Measurements from ENCODE around the gene SOX8. TPM values are rescaled to one million over a fixed set of nuclear protein-coding genes. Genes with fewer than 3 reads are reported as not detected.

Gene SOX8
- total and polyA plus RNA-seq, 2 donors (not counting 1 experiment from before 2014, with no cell fraction given) = 0.03 TPM; not detected in 1

DNA sequence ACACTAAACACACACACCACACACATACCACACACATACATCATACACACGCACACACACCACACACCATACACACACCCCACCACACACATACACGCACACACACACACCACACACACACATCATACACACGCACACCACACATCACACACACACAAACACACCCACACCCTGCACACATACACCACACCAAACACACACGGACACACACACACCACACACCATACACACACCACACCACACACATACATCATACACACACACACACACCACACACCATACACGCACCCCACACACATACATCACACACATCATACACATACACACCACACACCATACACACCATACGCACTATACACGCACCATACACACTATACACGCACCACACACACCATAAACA is 3.7 kb upstream of the SOX8 start:
- no peak overlapping the region for H3K27ac ChIP-seq (ENCODE audit: insufficient read depth, low read length)
- no peak for DNase-seq (ENCODE audit: low read depth in 2 of 2)
- H3K27me3 ChIP-seq (ENCODE audit: control insufficient read depth, insufficient read depth, low read length) = peaks cover 30% of the 10 kb centered on the region
- H3K4me3 ChIP-seq (replicated peaks in 1 of 4; ENCODE audit: control extremely low read depth in 1 of 4, insufficient read depth in 1 of 4, low read depth in 3 of 4, low read length in 4 of 4) = no peak overlapping the region
- H3K9me3 ChIP-seq (ENCODE audit: control insufficient read depth, insufficient read depth, low read depth, low read length) = no peaks in the 10 kb centered on the region
- H3K79me2 ChIP-seq (ENCODE audit: control insufficient read depth, insufficient read depth, low read length) = no peaks in the 10 kb centered on the region
- H3K9ac ChIP-seq (ENCODE audit: insufficient read depth, low read length) = no peak overlapping the region
- H3K4me1 ChIP-seq (ENCODE audit: control insufficient read depth, extremely low read depth, insufficient read depth, low read length) = no peaks in the 10 kb centered on the region
- H2AFZ ChIP-seq (ENCODE audit: low read length) = no peak overlapping the region
- no peaks in the 10 kb centered on the region for H3K36me3 ChIP-seq (ENCODE audit: control insufficient read depth, insufficient read depth, low read length)
- H3K4me2 ChIP-seq (ENCODE audit: extremely low read depth, insufficient read depth, low read length) = no peak overlapping the region
- TF ChIP-seq, protein P1, sequence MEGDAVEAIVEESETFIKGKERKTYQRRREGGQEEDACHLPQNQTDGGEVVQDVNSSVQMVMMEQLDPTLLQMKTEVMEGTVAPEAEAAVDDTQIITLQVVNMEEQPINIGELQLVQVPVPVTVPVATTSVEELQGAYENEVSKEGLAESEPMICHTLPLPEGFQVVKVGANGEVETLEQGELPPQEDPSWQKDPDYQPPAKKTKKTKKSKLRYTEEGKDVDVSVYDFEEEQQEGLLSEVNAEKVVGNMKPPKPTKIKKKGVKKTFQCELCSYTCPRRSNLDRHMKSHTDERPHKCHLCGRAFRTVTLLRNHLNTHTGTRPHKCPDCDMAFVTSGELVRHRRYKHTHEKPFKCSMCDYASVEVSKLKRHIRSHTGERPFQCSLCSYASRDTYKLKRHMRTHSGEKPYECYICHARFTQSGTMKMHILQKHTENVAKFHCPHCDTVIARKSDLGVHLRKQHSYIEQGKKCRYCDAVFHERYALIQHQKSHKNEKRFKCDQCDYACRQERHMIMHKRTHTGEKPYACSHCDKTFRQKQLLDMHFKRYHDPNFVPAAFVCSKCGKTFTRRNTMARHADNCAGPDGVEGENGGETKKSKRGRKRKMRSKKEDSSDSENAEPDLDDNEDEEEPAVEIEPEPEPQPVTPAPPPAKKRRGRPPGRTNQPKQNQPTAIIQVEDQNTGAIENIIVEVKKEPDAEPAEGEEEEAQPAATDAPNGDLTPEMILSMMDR (conservative IDR thresholded peaks at IDR 0.05 in 1 of 2, IDR thresholded peaks at IDR 0.05 in 1 of 2; ENCODE audit: low read depth in 1 of 2, low read length in 2 of 2) = no peak
- no peak for TF ChIP-seq EZH2 (IDR thresholded peaks at IDR 0.05; ENCODE audit: low read length, missing control alignments)
- H4K20me1 ChIP-seq (ENCODE audit: control insufficient read depth, extremely low read depth, insufficient read depth, low read length) = no peaks in the 10 kb centered on the region

DNA sequence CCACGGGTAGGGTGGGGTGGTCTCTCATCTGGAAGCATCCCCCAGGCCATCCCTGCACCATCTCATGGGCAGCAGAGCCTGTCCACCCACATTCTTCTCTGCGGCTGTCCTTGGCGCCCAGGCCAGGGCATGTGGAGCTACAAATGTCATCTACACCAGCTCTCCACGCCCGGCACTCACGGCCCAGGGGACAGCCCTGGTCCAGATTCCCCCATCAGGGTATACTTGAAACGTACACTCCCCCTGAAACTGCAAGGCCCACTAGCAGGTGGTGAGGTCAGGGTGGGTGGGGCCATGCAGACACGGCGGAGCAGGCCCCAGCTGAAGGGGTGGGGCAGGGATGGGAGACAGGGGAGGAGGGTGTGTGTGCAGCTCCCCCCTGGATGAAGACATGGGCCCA is 3.2 kb upstream of the SOX8 start:
- peaks cover 35% of the 10 kb centered on the region for H3K27me3 ChIP-seq (ENCODE audit: control insufficient read depth, insufficient read depth, low read length)
- H3K4me3 ChIP-seq (replicated peaks in 1 of 4; ENCODE audit: control extremely low read depth in 1 of 4, insufficient read depth in 1 of 4, low read depth in 3 of 4, low read length in 4 of 4) = no peak overlapping the region
- no peak overlapping the region for H3K27ac ChIP-seq (ENCODE audit: insufficient read depth, low read length)
- TF ChIP-seq, protein P1 (conservative IDR thresholded peaks at IDR 0.05 in 1 of 2, IDR thresholded peaks at IDR 0.05 in 1 of 2; ENCODE audit: low read depth in 1 of 2, low read length in 2 of 2) = no peak
- TF ChIP-seq EZH2 (IDR thresholded peaks at IDR 0.05; ENCODE audit: low read length, missing control alignments) = no peak
- DNase-seq (ENCODE audit: low read depth in 2 of 2) = no peak
- H2AFZ ChIP-seq (ENCODE audit: low read length) = no peak overlapping the region
- H3K9ac ChIP-seq (ENCODE audit: insufficient read depth, low read length) = no peak overlapping the region
- H3K79me2 ChIP-seq (ENCODE audit: control insufficient read depth, insufficient read depth, low read length) = no peaks in the 10 kb centered on the region
- H3K9me3 ChIP-seq (ENCODE audit: control insufficient read depth, insufficient read depth, low read depth, low read length) = no peaks in the 10 kb centered on the region
- H3K4me1 ChIP-seq (ENCODE audit: control insufficient read depth, extremely low read depth, insufficient read depth, low read length) = no peaks in the 10 kb centered on the region
- no peak overlapping the region for H3K4me2 ChIP-seq (ENCODE audit: extremely low read depth, insufficient read depth, low read length)
- no peaks in the 10 kb centered on the region for H4K20me1 ChIP-seq (ENCODE audit: control insufficient read depth, extremely low read depth, insufficient read depth, low read length)
- H3K36me3 ChIP-seq (ENCODE audit: control insufficient read depth, insufficient read depth, low read length) = no peaks in the 10 kb centered on the region

DNA sequence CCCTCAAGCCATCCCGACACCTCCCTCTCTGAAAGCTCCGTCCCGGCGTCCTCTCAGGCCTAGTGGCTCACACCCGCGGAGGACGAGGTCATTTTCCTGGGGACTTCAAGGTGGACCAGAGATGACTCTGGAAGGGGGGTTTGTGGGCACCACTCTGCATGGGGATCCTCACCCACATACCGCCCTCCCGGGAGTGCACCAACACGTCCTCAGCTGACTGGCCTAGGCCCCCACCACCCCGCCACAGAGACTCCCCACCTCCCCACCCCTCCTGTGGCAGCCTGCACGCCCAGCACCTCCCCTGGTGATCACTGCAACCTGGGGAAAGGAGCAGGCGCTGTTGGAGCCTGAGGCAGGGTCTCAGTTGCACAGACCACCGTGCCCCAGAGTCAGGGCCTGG is 2.4 kb upstream of the SOX8 start:
- no peaks in the 10 kb centered on the region for H3K79me2 ChIP-seq (ENCODE audit: control insufficient read depth, insufficient read depth, low read length)
- no peaks in the 10 kb centered on the region for H3K36me3 ChIP-seq (ENCODE audit: control insufficient read depth, insufficient read depth, low read length)
- no peak for DNase-seq (ENCODE audit: low read depth in 2 of 2)
- H2AFZ ChIP-seq (ENCODE audit: low read length) = no peak overlapping the region
- no peak overlapping the region for H3K4me3 ChIP-seq (replicated peaks in 1 of 4; ENCODE audit: control extremely low read depth in 1 of 4, insufficient read depth in 1 of 4, low read depth in 3 of 4, low read length in 4 of 4)
- H3K9me3 ChIP-seq (ENCODE audit: control insufficient read depth, insufficient read depth, low read depth, low read length) = no peaks in the 10 kb centered on the region
- no peaks in the 10 kb centered on the region for H3K4me1 ChIP-seq (ENCODE audit: control insufficient read depth, extremely low read depth, insufficient read depth, low read length)
- no peak overlapping the region for H3K9ac ChIP-seq (ENCODE audit: insufficient read depth, low read length)
- H3K4me2 ChIP-seq (ENCODE audit: extremely low read depth, insufficient read depth, low read length) = no peak overlapping the region
- no peaks in the 10 kb centered on the region for H4K20me1 ChIP-seq (ENCODE audit: control insufficient read depth, extremely low read depth, insufficient read depth, low read length)
- no peak for TF ChIP-seq EZH2 (IDR thresholded peaks at IDR 0.05; ENCODE audit: low read length, missing control alignments)
- TF ChIP-seq, protein P1 (conservative IDR thresholded peaks at IDR 0.05 in 1 of 2, IDR thresholded peaks at IDR 0.05 in 1 of 2; ENCODE audit: low read depth in 1 of 2, low read length in 2 of 2) = no peak
- H3K27ac ChIP-seq (ENCODE audit: insufficient read depth, low read length) = no peak overlapping the region
- H3K27me3 ChIP-seq (ENCODE audit: control insufficient read depth, insufficient read depth, low read length) = peaks cover 39% of the 10 kb centered on the region

Measured in fibroblast of lung (primary cell).